Measurements from ENCODE around the gene PTGFRN.

DNA sequence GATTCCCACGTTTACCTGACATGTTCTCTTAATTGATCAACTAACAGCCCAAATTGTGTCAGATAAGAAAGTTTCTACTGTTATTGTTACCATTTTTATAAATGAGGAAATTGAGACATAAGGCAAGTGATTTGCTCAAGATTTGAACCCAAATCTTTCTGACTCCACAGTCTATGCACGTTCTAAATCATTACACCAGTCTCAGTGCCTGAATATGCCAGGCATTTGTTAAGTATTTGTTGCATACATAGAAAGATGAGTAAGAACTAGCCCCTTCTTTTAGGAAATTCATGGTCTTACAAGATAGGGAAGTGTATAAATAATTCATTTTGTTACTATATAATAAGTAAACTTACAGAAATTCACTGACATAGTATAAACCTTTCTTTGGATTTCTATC is 84.7 kb downstream of the PTGFRN start:
- TF ChIP-seq GATA3 (IDR thresholded peaks at IDR 0.05; ENCODE audit: low read depth, low read length) (no peak), GATA2 (IDR thresholded peaks at IDR 0.05; ENCODE audit: low read depth, low read length) (no peak)
